ENCODE results near the gene TRAIP.

- no peak for TF ChIP-seq CTCF (IDR thresholded peaks at IDR 0.05)
- no peak for TF ChIP-seq POLR2A (IDR thresholded peaks at IDR 0.05)
Observed at GRCh38 chr3:49807431-49808114, 48.8 kb downstream of the TRAIP start.
